SK-N-SH (cell line): ENCODE data around the gene TMEM214.

ENCODE experiments used
- CHD2 ChIP-seq: fragments of 150-350 bp; IDR thresholded peaks from 2 replicates; pipeline ENCODE4 v1.6.1; 2018; ENCODE audit warnings: low read length; ENCODE audit not compliant: partially characterized antibody
- POLR2AphosphoS5 ChIP-seq: IDR thresholded peaks from 2 replicates; pipeline ENCODE4 v1.6.1; 2012; ENCODE audit warnings: low read depth, low read length
- SIN3A ChIP-seq: IDR thresholded peaks from 2 replicates; pipeline ENCODE4 v1.6.1; 2012; ENCODE audit warnings: low read depth, mild to moderate bottlenecking, low read length, moderate library complexity, borderline replicate concordance

DNA sequence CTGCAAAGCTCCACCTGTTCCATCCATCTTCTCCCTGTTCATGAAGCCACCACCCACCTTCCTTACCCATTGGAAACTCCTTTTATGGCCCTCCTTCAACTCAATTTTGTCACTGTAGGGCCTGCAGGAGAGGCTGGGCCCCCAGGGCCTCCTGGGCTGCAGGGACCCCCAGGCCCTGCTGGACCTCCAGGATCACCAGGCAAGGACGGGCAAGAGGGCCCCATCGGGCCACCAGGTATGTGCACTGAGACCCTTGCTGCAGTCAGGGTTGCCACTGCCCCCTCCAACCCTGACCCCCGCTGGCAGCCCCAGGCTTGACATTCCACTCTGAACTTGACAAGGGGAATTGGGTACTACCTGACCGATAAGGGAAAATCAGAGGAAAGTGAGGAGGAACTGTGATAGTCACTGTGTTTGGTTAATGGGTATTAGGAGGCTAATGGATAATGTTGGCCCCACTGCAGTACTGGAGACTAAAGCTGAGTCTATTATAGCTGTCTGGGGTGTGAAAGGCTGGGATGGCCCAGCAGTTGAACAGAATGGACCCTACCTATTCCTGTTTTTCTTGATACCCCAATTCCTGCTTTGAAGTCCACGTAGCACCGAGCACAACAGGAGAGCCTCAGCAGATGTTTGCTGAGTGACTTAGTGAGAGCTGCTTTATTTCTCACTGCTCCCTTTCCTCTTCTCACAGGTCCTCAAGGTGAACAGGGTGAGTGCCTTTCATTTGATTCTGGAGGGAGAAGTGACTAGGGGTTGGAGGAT, 51.7 kb downstream of the TMEM214 start:
- TF ChIP-seq POLR2AphosphoS5 (no peak), CHD2 (no peak), SIN3A (no peak)
